GM18517 (cell line): ENCODE results near the gene UNC5C.

Source experiments
- ATAC-seq: cut with Tn5 transposase; IDR thresholded peaks from one replicate; pipeline ENCODE4 v1.9.1; 2021; ENCODE audit warnings: mild to moderate bottlenecking, moderate library complexity; ENCODE audit not compliant: unreplicated experiment

The UNC5C gene

DNA sequence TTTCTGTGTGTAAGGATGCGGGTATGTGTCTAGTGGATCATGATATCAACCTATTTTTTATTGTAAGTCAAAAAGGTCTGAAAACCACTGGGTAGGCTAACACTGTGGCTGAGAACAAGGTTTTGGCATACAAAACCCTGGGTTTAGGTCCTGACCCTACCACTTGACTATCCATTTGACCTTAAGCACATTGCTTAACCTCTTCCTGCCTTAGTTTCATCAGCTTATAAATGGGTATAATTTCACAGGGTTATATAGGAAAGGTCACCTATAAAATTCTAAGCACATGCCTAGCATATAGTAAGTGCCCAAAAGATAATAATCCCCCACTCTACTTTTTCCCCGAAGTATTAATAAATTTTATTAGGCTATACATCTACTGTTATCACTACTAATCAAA, 263.0 kb downstream of the UNC5C start:
- ATAC-seq, result no peak

DNA sequence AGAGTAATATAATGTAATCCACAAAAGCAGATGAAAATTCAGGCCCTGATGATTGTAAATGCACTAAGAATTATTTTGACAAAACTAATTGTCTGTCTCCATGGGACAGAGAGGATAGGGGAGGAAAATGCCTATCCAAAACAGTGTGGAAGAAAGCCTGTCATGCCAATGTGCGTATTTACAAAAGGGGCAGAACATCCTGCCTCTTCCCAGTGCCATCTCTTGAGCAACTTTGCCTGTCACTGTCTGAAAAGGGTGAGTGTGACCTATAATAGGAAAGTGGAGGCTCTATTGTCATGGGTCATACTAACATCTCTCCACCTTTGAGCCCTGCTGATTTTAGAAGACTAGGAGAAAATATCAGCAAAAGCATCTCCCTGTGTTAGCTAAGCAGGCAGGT, 264.1 kb downstream of the UNC5C start:
- ATAC-seq, result no peak

DNA sequence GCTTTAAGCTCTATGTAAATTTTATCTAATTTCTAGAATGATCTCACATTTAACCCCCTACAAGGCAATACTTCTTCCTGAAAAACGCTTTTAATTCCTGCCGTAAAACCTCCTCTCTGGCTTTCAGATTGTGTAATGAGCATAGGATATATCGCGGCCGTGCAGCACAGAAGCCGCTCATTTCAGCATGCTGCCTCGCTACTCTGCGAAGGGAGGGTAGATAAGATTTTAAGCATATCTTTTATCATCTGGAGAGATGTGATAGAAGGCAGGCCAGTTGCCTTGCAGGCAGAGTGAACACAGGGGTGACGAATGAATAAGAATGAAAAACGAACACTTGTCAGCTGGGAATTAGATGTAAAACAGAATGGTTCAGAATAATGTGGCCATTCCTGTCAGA, 265.5 kb downstream of the UNC5C start:
- no peak for ATAC-seq

- ATAC-seq, result no peak
These were observed 276.0 kb downstream of the UNC5C start for GRCh38 chr4:95272797-95273196.

- no peak for ATAC-seq
These were observed 276.7 kb downstream of the UNC5C start for GRCh38 chr4:95272036-95272435.

DNA sequence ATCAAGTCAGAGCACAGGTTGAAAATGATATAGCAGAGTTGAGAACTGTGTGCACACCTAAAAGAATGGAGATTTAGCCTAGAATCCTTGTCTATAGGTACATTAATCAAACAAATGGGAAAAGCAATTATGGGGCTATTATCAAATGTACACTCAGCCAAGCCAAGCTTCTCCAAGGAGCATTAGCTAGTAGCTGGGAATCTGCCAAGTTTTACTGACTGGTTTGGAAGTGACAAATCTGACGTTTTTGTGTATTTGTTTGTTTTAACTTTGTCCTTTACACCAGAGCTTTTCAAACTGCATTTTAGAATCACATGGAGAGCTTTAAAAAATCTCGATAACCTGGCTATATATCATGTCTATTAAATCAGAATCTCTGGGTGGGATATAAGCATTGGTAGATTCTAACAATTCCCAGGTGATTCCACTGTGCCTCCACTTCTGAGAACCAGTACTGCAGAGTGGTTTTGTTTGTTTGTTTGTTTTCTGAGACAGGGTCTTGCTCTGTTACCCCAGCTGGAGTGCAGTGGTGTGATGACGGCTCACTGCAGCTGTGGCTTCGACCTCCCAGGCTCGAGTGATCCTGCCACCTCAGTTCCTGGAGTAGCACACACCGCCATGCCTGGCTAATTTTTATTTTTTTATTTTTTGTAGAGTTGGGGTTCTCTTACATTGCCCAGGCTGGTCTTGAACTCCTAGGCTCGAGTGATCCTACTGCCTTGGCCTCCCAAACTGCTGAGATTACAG, 279.8 kb downstream of the UNC5C start:
- no peak for ATAC-seq

DNA sequence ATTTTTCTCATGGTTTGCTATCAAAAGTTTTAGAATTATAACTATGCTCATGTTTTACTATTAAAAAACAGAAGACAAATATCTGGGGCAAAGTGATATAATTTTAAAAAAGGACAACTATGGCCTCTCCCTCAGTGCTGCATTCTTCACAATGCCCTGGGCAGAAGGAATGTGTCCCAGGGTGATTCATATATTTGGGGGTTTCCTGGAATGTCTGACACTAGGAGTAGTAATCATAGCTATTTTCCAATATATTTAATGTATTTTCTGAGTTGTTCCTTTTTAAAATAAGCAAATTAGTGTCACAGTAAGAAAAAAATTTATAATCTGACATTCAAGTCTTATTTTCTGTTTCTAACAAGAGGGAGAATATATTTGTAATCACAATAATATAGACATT, 281.7 kb downstream of the UNC5C start:
- ATAC-seq, result no peak

DNA sequence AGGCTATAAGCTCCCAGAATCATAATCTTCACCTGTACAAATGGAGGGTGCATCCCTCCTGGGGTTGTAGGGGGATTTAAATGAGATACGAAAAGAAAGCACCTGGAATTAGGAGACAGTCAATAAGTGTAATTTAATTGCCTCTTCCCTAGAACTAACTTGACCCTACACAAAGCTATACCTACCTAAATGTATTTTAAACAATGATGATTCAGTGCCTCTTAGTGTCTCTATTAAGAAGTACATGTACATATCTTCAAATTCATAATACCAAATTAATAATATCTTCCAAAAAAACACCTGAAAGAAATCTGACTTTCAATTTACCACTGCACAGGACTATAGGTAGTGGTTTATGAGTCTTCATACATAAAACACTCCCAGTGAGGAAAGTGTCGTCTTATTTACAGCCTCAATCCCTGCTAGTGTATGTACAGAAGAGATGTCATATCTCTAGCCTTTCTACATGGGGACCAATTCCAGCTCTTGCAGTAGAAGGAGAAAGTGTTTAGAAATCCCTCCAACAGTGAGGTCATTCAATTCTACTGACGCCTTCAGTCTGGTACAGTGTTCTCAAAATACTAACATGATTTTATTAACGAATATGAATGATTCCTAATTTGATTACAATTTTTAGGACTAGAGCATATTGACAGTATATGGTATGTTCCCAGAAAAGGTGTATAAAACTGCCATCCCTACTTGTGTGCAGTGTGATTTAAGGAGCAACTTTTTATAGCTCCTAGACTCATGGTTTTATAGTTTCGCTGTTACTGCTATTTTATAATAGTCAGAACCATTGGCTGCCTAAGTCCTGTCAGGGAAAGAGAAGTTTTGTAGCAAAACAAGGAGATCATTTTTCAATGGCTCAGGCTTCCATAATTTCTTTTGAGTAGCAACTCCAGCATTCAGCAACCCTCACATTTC, 282.7 kb downstream of the UNC5C start:
- no peak for ATAC-seq

DNA sequence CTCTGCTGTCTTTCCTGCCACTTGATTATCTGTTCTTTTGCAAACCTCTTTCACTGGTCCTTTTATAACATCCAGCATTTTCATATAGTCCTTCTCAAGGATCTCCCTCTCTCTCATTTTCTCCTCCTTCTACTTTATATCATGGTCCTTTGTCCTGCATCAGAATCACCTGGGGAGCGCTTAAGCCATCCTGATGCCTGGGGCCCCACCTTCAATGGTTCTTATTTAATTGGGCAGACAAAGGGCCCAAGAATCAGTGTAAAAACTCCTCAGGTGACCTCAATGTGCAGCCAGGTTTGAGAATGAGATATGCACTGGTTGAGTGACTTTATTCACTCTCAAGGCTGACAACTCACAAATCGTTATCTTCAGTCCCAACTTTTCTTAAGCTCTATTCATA, 283.9 kb downstream of the UNC5C start:
- ATAC-seq, result no peak

GRCh38 chr4:95263960-95264359, 284.8 kb downstream of the UNC5C start:
- ATAC-seq, result no peak

GRCh38 chr4:95263391-95263790, 285.4 kb downstream of the UNC5C start:
- no peak for ATAC-seq

GRCh38 chr4:95256108-95256835, 292.5 kb downstream of the UNC5C start:
- ATAC-seq, result no peak

- no peak for ATAC-seq
These were observed 293.2 kb downstream of the UNC5C start for GRCh38 chr4:95255396-95256107.

DNA sequence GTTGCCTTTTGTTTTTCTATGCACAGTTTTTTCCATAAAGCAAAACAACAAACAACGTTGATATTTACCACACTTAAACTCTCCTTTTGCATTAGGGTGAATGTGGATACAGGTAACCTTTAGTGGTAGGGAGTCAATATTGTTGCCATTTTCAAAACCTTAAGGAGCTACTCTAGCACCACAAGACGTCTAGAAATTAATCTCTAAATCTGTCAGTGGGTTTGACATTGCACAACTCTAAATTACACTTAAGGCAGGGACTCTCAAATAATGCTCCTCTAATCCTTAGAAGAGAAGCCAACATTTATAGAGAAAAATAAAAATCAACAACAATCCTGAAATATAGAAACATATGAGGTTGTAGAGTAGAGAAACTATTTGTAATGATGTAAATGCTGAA, 297.2 kb downstream of the UNC5C start:
- ATAC-seq, result no peak

GRCh38 chr4:95250544-95251137, 298.1 kb downstream of the UNC5C start:
- no peak for ATAC-seq

GRCh38 chr4:95249426-95250021, 299.2 kb downstream of the UNC5C start:
- ATAC-seq, result no peak

GRCh38 chr4:95248720-95249425, 299.9 kb downstream of the UNC5C start:
- ATAC-seq, result no peak

DNA sequence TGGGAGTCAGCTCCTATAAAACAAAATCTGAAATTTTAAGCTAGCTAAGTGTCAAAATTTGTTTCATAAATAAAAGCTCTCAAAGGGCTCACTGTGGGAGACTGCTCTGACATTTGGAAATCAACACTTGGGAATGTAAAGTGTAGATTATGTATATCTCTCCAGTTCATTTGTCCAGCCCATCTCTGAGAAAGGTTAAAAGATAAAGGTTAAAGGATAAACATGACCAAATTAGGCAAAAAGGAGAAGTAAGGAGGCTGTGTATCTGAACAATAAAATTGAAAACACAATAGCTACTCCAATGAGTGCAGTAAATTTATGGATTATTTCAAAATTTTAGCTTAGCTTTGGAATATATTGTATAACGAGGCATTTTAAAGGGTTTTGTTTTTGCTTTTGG, 304.9 kb downstream of the UNC5C start:
- ATAC-seq, result no peak

GRCh38 chr4:95238554-95238953, 310.2 kb downstream of the UNC5C start:
- no peak for ATAC-seq
